ENCODE results near the gene UCK1. TPM values are rescaled to one million over a fixed set of nuclear protein-coding genes. Genes with fewer than 3 reads are reported as not detected.

Gene UCK1
- total and polyA plus RNA-seq, 8 donors = 9.9 to 143 (median 31.6) TPM

DNA sequence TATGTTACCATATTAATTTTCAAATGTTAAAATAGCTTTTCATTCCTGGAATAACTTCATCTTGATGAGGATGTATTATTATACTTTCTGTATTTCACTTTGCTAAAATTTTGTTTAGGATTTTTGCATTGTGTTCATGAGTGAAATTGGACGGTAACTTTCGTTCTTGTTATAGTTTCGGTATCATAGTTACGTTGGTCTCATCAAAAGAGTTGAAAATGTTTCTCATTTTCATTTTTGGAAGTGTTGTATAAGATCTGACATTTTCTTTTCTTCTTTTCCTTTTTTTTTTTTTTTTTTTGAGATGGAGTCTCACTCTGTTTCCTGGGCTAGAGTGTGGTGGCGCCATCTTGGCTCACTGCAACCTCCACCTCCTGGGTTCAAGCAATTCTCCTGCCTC is 34.3 kb upstream of the UCK1 start:
- H3K4me3 ChIP-seq = no peak overlapping the region
- intact Hi-C loops (cut with DNase I; ENCODE audit: low total_unique reads) = no loop called here

DNA sequence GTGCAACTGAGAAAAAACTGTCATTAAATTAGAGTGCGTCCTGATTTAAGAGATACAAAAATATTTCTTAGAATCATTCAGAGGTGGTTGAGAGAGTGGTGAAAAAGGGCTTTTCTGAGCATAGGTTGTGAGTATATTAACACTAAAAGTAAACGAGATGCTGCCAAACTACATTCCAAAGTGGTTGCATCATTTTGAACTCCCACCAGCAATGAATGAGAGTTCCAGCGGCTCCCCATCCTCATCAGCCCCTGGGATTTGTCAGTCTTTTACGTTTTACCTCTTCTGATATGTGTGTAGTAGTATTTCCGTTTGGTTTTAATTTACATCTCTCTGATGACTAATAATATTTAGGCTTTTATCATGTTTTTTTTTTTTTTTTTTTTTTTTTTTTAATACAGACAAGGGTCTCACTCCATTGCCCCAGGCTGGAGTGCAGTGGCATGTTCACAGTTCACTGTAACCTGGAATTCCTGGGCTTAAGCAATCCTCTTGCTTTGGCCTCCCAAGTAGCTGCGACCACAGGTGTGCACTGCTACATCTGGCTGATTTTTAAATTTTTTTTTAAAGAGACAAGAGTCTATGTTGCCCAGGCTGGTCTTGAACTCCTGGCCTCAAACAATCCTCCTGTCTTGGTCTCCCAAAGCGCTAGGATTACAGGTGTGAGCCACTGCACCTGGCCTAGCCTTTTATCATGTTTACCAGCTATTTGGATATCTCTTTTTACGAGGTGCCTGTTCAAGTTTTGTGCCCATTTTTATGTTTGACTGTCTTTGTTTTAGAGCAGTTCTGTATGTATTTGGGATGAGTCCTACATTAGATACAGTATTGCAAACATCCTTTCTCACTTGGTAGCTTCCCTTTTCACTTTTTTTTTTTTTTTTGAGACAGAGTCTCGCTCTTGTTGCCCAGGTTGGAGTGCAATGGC is 31.2 kb upstream of the UCK1 start:
- no peak overlapping the region for H3K4me3 ChIP-seq
- peaks cover 0 to 12% (median 0%) of the 10 kb centered on the region in 4 donors for H3K36me3 ChIP-seq
- 60 to 65% (median 60%) methylated on average over 9 of the region's 9 CpGs for WGBS, 5 donors
- no peaks in the 10 kb centered on the region for H3K4me1 ChIP-seq
- no peak for TF ChIP-seq POLR2AphosphoS5 (IDR thresholded peaks at IDR 0.05)
- no peak for TF ChIP-seq EP300 (IDR thresholded peaks at IDR 0.05)
- TF ChIP-seq POLR2A (IDR thresholded peaks at IDR 0.05) = no peak
- TF ChIP-seq, protein P1, sequence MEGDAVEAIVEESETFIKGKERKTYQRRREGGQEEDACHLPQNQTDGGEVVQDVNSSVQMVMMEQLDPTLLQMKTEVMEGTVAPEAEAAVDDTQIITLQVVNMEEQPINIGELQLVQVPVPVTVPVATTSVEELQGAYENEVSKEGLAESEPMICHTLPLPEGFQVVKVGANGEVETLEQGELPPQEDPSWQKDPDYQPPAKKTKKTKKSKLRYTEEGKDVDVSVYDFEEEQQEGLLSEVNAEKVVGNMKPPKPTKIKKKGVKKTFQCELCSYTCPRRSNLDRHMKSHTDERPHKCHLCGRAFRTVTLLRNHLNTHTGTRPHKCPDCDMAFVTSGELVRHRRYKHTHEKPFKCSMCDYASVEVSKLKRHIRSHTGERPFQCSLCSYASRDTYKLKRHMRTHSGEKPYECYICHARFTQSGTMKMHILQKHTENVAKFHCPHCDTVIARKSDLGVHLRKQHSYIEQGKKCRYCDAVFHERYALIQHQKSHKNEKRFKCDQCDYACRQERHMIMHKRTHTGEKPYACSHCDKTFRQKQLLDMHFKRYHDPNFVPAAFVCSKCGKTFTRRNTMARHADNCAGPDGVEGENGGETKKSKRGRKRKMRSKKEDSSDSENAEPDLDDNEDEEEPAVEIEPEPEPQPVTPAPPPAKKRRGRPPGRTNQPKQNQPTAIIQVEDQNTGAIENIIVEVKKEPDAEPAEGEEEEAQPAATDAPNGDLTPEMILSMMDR (IDR thresholded peaks at IDR 0.05) = no peak
- DNase-seq = peak in 1 of 2 donors; percentile 58
- intact Hi-C loops (cut with DNase I; ENCODE audit: low total_unique reads) = no loop called here
- H3K27ac ChIP-seq = no peak overlapping the region
- peaks cover 0 to 9% (median 4%) of the 10 kb centered on the region in 4 donors for H3K9me3 ChIP-seq
- peaks cover 0 to 3% (median 0%) of the 10 kb centered on the region in 3 donors for H3K27me3 ChIP-seq

More for the DNA sequence above, 34.3 kb upstream of the UCK1 start:
- Histone ChIP-seq H3K36me3 (peaks cover 0 to 11% (median 7%) of the 10 kb centered on the region in 4 donors), H3K27ac (no peak overlapping the region), H3K27me3 (no peaks in the 10 kb centered on the region), H3K9me3 (peaks cover 0 to 9% (median 4%) of the 10 kb centered on the region in 4 donors), H3K4me1 (no peaks in the 10 kb centered on the region)
- DNase-seq = no peak
- TF ChIP-seq POLR2AphosphoS5 (IDR thresholded peaks at IDR 0.05) (no peak), EP300 (IDR thresholded peaks at IDR 0.05) (no peak), POLR2A (IDR thresholded peaks at IDR 0.05) (no peak)
- TF ChIP-seq, protein P1 (IDR thresholded peaks at IDR 0.05) = no peak
- WGBS, 5 donors = 86 to 93% (median 89%) methylated on average over 5 of the region's 5 CpGs

DNA sequence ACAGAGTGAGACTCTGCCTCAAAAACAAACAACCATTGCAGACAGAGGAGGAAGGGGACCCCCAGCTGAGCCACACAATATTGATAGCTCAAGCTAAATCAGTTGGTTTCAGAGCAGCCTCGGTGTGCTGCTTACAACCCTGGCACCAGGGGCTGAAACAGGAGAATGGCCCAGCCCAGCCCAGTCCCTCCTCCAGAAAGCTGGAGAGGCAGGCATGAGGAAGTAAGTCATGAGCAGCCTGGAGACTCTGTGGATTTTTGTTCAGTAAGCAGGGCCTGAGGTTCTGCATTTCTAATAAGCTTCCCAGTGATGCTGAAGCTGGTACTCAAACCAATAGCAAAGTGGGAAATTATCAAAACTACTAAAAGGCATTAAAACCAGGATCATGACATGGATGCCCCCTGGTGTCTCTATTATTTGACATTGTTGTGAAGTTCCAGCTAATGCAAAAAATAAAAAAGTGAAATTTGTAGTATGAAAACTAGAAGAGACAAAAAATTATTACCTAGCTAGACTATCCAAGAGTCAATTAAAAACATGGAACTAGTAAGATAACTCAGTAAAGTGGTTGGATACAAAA is 28.4 kb upstream of the UCK1 start:
- no peak overlapping the region for H3K27ac ChIP-seq
- H3K4me3 ChIP-seq = no peak overlapping the region
- peaks cover 0 to 12% (median 5%) of the 10 kb centered on the region in 4 donors for H3K36me3 ChIP-seq
- 26 to 70% (median 43%) methylated on average over 1 of the region's 1 CpG for WGBS, 5 donors
- H3K27me3 ChIP-seq = peaks cover 0 to 31% (median 17%) of the 10 kb centered on the region in 3 donors
- intact Hi-C loops (cut with DNase I; ENCODE audit: low total_unique reads) = no loop called here
- H3K4me1 ChIP-seq = no peaks in the 10 kb centered on the region
- DNase-seq = no peak
- H3K9me3 ChIP-seq = peaks cover 0 to 9% (median 4%) of the 10 kb centered on the region in 4 donors
- TF ChIP-seq, protein P1 (IDR thresholded peaks at IDR 0.05) = no peak
- TF ChIP-seq POLR2A (IDR thresholded peaks at IDR 0.05) (no peak), EP300 (IDR thresholded peaks at IDR 0.05) (no peak), POLR2AphosphoS5 (IDR thresholded peaks at IDR 0.05) (no peak)

DNA sequence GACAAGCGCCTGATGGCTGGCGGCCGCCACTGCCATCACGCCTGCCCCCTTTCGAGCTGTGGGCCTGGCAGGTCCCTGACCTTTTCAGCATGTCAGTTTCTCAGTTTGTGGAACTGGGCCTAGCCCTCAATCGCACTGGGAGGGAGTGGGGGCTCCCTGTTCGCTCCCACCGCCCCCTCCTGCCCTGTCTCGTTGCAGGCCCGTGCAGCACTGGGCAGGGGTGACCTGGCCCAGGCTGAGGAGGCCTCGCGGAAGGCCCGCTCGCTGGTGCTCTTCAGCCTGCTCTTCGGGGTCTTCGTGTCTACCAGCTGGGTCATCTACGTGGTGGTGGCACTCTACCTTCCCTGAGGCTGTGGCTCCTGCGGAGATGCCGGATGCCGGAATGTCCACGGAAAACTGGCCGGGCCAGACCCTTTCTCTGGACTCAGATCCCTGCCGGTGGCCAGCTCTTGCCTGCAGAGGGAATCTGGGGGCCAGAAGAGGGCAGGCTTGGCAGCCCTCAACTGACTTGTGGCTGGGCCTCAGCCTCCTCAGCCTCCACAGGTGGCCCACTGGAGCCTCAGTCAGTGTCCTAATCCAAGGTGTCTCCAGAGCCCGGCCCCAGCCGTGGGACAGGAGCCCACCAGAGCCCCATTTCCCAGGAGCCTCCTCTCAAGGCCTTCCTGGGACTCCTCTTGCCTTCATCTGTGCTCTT is 26.9 kb upstream of the UCK1 start:
- no peak for DNase-seq
- intact Hi-C loops (cut with DNase I; ENCODE audit: low total_unique reads) = no loop called here
- TF ChIP-seq EP300 (IDR thresholded peaks at IDR 0.05) (no peak), POLR2AphosphoS5 (IDR thresholded peaks at IDR 0.05) (no peak), POLR2A (IDR thresholded peaks at IDR 0.05) (no peak)
- TF ChIP-seq, protein P1 (IDR thresholded peaks at IDR 0.05) = no peak
- H3K9me3 ChIP-seq = peaks cover 0 to 8% (median 4%) of the 10 kb centered on the region in 4 donors
- 87 to 96% (median 95%) methylated on average over 16 to 25 of the region's 25 CpGs for WGBS, 5 donors
- no peaks in the 10 kb centered on the region for H3K4me1 ChIP-seq
- H3K36me3 ChIP-seq = peaks cover 0 to 12% (median 5%) of the 10 kb centered on the region in 4 donors
- no peak overlapping the region for H3K4me3 ChIP-seq
- no peak overlapping the region for H3K27ac ChIP-seq
- peaks cover 0 to 46% (median 30%) of the 10 kb centered on the region in 3 donors for H3K27me3 ChIP-seq

Measured in stomach (tissue), 9 donors.